ENCODE data around the gene ATP8A1.

Gene ATP8A1

GRCh38 chr4:42560467-42560861 lies 96.4 kb downstream of the ATP8A1 start:
- TF ChIP-seq POLR2A (IDR thresholded peaks at IDR 0.05; ENCODE audit: low read depth, low read length) = no peak
- TF ChIP-seq TAF1 (IDR thresholded peaks at IDR 0.05; ENCODE audit: low read depth, low read length) = no peak
- no peak for TF ChIP-seq POU2F2 (IDR thresholded peaks at IDR 0.05; ENCODE audit: low read depth, low read length)
- no peak for TF ChIP-seq PAX5 (IDR thresholded peaks at IDR 0.05; ENCODE audit: insufficient read depth, low read length, severe bottlenecking)
- no peak for TF ChIP-seq SPI1 (IDR thresholded peaks at IDR 0.05; ENCODE audit: low read depth, low read length)
- TF ChIP-seq POLR2AphosphoS5 (IDR thresholded peaks at IDR 0.05; ENCODE audit: low read depth, low read length) = no peak
- FAIRE-seq = no peak

GRCh38 chr4:42558156-42558555 lies 98.7 kb downstream of the ATP8A1 start:
- no peak for FAIRE-seq
- no peak for TF ChIP-seq POU2F2 (IDR thresholded peaks at IDR 0.05; ENCODE audit: low read depth, low read length)

More at GRCh38 chr4:42560467-42560861, 96.4 kb downstream of the ATP8A1 start:
- no peak for DNase-seq (ENCODE audit: insufficient read length, low spot score)

GRCh38 chr4:42555828-42556227 lies 101.1 kb downstream of the ATP8A1 start:
- FAIRE-seq = no peak
- TF ChIP-seq TAF1 (IDR thresholded peaks at IDR 0.05; ENCODE audit: low read depth, low read length) (no peak), PAX5 (IDR thresholded peaks at IDR 0.05; ENCODE audit: insufficient read depth, low read length, severe bottlenecking) (no peak), POLR2AphosphoS5 (IDR thresholded peaks at IDR 0.05; ENCODE audit: low read depth, low read length) (no peak)
- no peak for DNase-seq (ENCODE audit: insufficient read length, low spot score)

More at GRCh38 chr4:42558156-42558555, 98.7 kb downstream of the ATP8A1 start:
- no peak for DNase-seq (ENCODE audit: insufficient read length, low spot score)

GRCh38 chr4:42554072-42554471 lies 102.8 kb downstream of the ATP8A1 start:
- no peak for DNase-seq (ENCODE audit: insufficient read length, low spot score)
- FAIRE-seq = no peak
- TF ChIP-seq SPI1 (IDR thresholded peaks at IDR 0.05; ENCODE audit: low read depth, low read length) = no peak
- TF ChIP-seq POLR2AphosphoS5 (IDR thresholded peaks at IDR 0.05; ENCODE audit: low read depth, low read length) = no peak
- no peak for TF ChIP-seq TAF1 (IDR thresholded peaks at IDR 0.05; ENCODE audit: low read depth, low read length)
- TF ChIP-seq POU2F2 (IDR thresholded peaks at IDR 0.05; ENCODE audit: low read depth, low read length) = no peak
- no peak for TF ChIP-seq PAX5 (IDR thresholded peaks at IDR 0.05; ENCODE audit: insufficient read depth, low read length, severe bottlenecking)
- TF ChIP-seq POLR2A (IDR thresholded peaks at IDR 0.05; ENCODE audit: low read depth, low read length) = no peak

GRCh38 chr4:42549896-42550295 lies 107.0 kb downstream of the ATP8A1 start:
- TF ChIP-seq POLR2A (IDR thresholded peaks at IDR 0.05; ENCODE audit: low read depth, low read length) (no peak), SPI1 (IDR thresholded peaks at IDR 0.05; ENCODE audit: low read depth, low read length) (no peak), TAF1 (IDR thresholded peaks at IDR 0.05; ENCODE audit: low read depth, low read length) (no peak), PAX5 (IDR thresholded peaks at IDR 0.05; ENCODE audit: insufficient read depth, low read length, severe bottlenecking) (no peak), POLR2AphosphoS5 (IDR thresholded peaks at IDR 0.05; ENCODE audit: low read depth, low read length) (no peak), POU2F2 (IDR thresholded peaks at IDR 0.05; ENCODE audit: low read depth, low read length) (no peak)
- DNase-seq (ENCODE audit: insufficient read length, low spot score) = no peak
- FAIRE-seq = no peak

GRCh38 chr4:42547805-42548204 lies 109.1 kb downstream of the ATP8A1 start:
- no peak for FAIRE-seq
- TF ChIP-seq SPI1 (IDR thresholded peaks at IDR 0.05; ENCODE audit: low read depth, low read length) (no peak), TAF1 (IDR thresholded peaks at IDR 0.05; ENCODE audit: low read depth, low read length) (no peak), POLR2A (IDR thresholded peaks at IDR 0.05; ENCODE audit: low read depth, low read length) (no peak), POLR2AphosphoS5 (IDR thresholded peaks at IDR 0.05; ENCODE audit: low read depth, low read length) (no peak), POU2F2 (IDR thresholded peaks at IDR 0.05; ENCODE audit: low read depth, low read length) (no peak), PAX5 (IDR thresholded peaks at IDR 0.05; ENCODE audit: insufficient read depth, low read length, severe bottlenecking) (no peak)
- no peak for DNase-seq (ENCODE audit: insufficient read length, low spot score)

GRCh38 chr4:42543762-42544161 lies 113.1 kb downstream of the ATP8A1 start:
- no peak for DNase-seq (ENCODE audit: insufficient read length, low spot score)
- no peak for TF ChIP-seq POLR2AphosphoS5 (IDR thresholded peaks at IDR 0.05; ENCODE audit: low read depth, low read length)
- no peak for TF ChIP-seq POLR2A (IDR thresholded peaks at IDR 0.05; ENCODE audit: low read depth, low read length)
- no peak for TF ChIP-seq SPI1 (IDR thresholded peaks at IDR 0.05; ENCODE audit: low read depth, low read length)
- no peak for TF ChIP-seq PAX5 (IDR thresholded peaks at IDR 0.05; ENCODE audit: insufficient read depth, low read length, severe bottlenecking)
- TF ChIP-seq TAF1 (IDR thresholded peaks at IDR 0.05; ENCODE audit: low read depth, low read length) = no peak
- no peak for TF ChIP-seq POU2F2 (IDR thresholded peaks at IDR 0.05; ENCODE audit: low read depth, low read length)
- FAIRE-seq = no peak

GRCh38 chr4:42543126-42543525 lies 113.8 kb downstream of the ATP8A1 start:
- FAIRE-seq (no peak), DNase-seq (ENCODE audit: insufficient read length, low spot score) (no peak)
- TF ChIP-seq POLR2AphosphoS5 (IDR thresholded peaks at IDR 0.05; ENCODE audit: low read depth, low read length) (no peak), PAX5 (IDR thresholded peaks at IDR 0.05; ENCODE audit: insufficient read depth, low read length, severe bottlenecking) (no peak), POLR2A (IDR thresholded peaks at IDR 0.05; ENCODE audit: low read depth, low read length) (no peak), POU2F2 (IDR thresholded peaks at IDR 0.05; ENCODE audit: low read depth, low read length) (no peak), SPI1 (IDR thresholded peaks at IDR 0.05; ENCODE audit: low read depth, low read length) (no peak), TAF1 (IDR thresholded peaks at IDR 0.05; ENCODE audit: low read depth, low read length) (no peak)

GRCh38 chr4:42541647-42542046 lies 115.3 kb downstream of the ATP8A1 start:
- TF ChIP-seq POLR2A (IDR thresholded peaks at IDR 0.05; ENCODE audit: low read depth, low read length) (no peak), TAF1 (IDR thresholded peaks at IDR 0.05; ENCODE audit: low read depth, low read length) (no peak), SPI1 (IDR thresholded peaks at IDR 0.05; ENCODE audit: low read depth, low read length) (no peak), POLR2AphosphoS5 (IDR thresholded peaks at IDR 0.05; ENCODE audit: low read depth, low read length) (no peak), PAX5 (IDR thresholded peaks at IDR 0.05; ENCODE audit: insufficient read depth, low read length, severe bottlenecking) (no peak), POU2F2 (IDR thresholded peaks at IDR 0.05; ENCODE audit: low read depth, low read length) (no peak)
- FAIRE-seq (no peak), DNase-seq (ENCODE audit: insufficient read length, low spot score) (no peak)

- FAIRE-seq (no peak), DNase-seq (ENCODE audit: insufficient read length, low spot score) (no peak)
- TF ChIP-seq POU2F2 (IDR thresholded peaks at IDR 0.05; ENCODE audit: low read depth, low read length) (no peak), POLR2A (IDR thresholded peaks at IDR 0.05; ENCODE audit: low read depth, low read length) (no peak), POLR2AphosphoS5 (IDR thresholded peaks at IDR 0.05; ENCODE audit: low read depth, low read length) (no peak), PAX5 (IDR thresholded peaks at IDR 0.05; ENCODE audit: insufficient read depth, low read length, severe bottlenecking) (no peak)
These were observed 123.9 kb downstream of the ATP8A1 start for GRCh38 chr4:42533042-42533441.
